Pancreas (tissue), 10 donors: ENCODE data around the gene SPACA4. TPM values are rescaled to one million over a fixed set of nuclear protein-coding genes. Genes with fewer than 3 reads are reported as not detected.

Source experiments
- ATAC-seq, 4 donors: fragments of 200-7000 bp; cut with Tn5 transposase; one replicate each; pipeline versions ENCODE4 v1.8.0 to v1.9.1; 2020; ENCODE audit warnings: mild to moderate bottlenecking in 4 of 4, moderate library complexity in 4 of 4
- DNase-seq, 6 donors: peaks; one replicate each; pipeline ENCODE4 v3.0.0-alpha.2; 2020
- FAIRE-seq: peaks from 2 replicates; lab custom pipeline; 2012; peaks lifted over from hg19 to GRCh38; lab: Jason Lieb, UNC
- H3K27ac ChIP-seq, 4 donors: fragments of 200-600 bp; sonication (generic); 1 replicate in 3 of 4; 2 replicates in 1 of 4; pipeline versions ENCODE4 v1.5.0 to v1.8.0; 2020
- H3K27me3 ChIP-seq, 4 donors: fragments of 200-600 bp; one replicate each; pipeline ENCODE4 v1.8.0; 2021
- H3K36me3 ChIP-seq, 3 donors: fragments of 200-600 bp; sonication (generic) in 1 of 3; one replicate each; pipeline versions ENCODE4 v1.5.0 to v1.8.0; 2020 to 2021
- H3K4me1 ChIP-seq, 3 donors: fragments of 200-600 bp; one replicate each; pipeline ENCODE4 v1.8.0; 2021
- H3K4me3 ChIP-seq, 4 donors: fragments of 200-600 bp; sonication (generic) in 2 of 4; one replicate each; pipeline versions ENCODE4 v1.5.0 to v1.8.0; 2020 to 2021
- H3K9me3 ChIP-seq, 4 donors: fragments of 200-600 bp; one replicate each; pipeline ENCODE4 v1.8.0; 2021
- CTCF ChIP-seq, 4 donors: fragments of 200-600 bp; sonication (generic) in 3 of 4; IDR thresholded peaks; one replicate each; pipeline versions ENCODE4 v1.5.0 to v1.8.0; 2021; ENCODE audit warnings: antibody characterized with exemption in 4 of 4
- WGBS, 2 donors: extraction: QIAGEN DNeasy Blood & Tissue Kit; methylation state at CpG; one replicate each; pipeline ENCODE4 v1.1.7; 2013; 5-methylcytosine and 5-hydroxymethylcytosine counted together
- intact Hi-C, 3 donors: fragments of 100-400 bp; cut with DNase I; formaldehyde crosslinking; loops; one replicate each; pipeline versions ENCODE4 v1.11.1 to v1.14.2; 2022
- polyA plus RNA-seq, 2 donors: library from polyadenylated mRNA; stranded (reverse); fragments of 200-250 nt; gene quantifications; one replicate each; pipeline ENCODE4 v1.2.3, GENCODE V29; 2013
- total RNA-seq, 6 donors: library from RNA; stranded (reverse); fragmentation: NEBNext Ultra II Directional in 4 of 6; extraction: Animal tissue kit (Norgen Biotek cat#: 25700) in 4 of 6; gene quantifications; one replicate each; pipeline versions ENCODE4 v1.2.1 to v1.2.4, GENCODE V29; 2021 to 2023
- donor health status: healthy with polysubstance abuse.
- donor health status: DM: no; HTN: no; CAD: no; lungs with moderate emphysema.
- donor health status: DM: no; HTN: no; CAD: no.
- donor health status: control.
- donor health status: control.
- donor health status: Bipolar disorder and iron deficiency.
- donor health status: DM: yes; HTN: yes; CAD: no.
- donor health status: DM: no; HTN: no; CAD: no.
- donor health status: DM: no; HTN: no; CAD: no.
- donor health status: DM: yes; HTN: yes; CAD: no.

Gene SPACA4
- total and polyA plus RNA-seq, 8 donors = 0.12 TPM; not detected in 7

GRCh38 chr19:48635966-48636858, 29.7 kb downstream of the SPACA4 start:
- no peak for TF ChIP-seq CTCF (IDR thresholded peaks at IDR 0.05)
- intact Hi-C loops = no loop called here
- Histone ChIP-seq H3K27me3 (no peaks in the 10 kb centered on the region), H3K4me1 (peaks cover 18 to 24% (median 21%) of the 10 kb centered on the region in 3 donors), H3K4me3 (peak overlapping the region; percentile 33 to 84 (median 68)), H3K27ac (peak overlapping the region; percentile 90 to 97 (median 92)), H3K9me3 (no peaks in the 10 kb centered on the region), H3K36me3 (peaks cover 0 to 1% (median 0%) of the 10 kb centered on the region in 3 donors)
- no peak for FAIRE-seq
- WGBS, 2 donors = 0 to 1% methylated on average over 33 to 35 of the region's 35 CpGs
- no peak for ATAC-seq
- peak; percentile 63 to 86 (median 70) for DNase-seq

GRCh38 chr19:48636859-48637448, 30.4 kb downstream of the SPACA4 start, which contains the start of gene DBP:
Gene DBP (minus strand): TSS chr19:48637379. CDS start chr19:48636994, 385 bp downstream.
- ATAC-seq (peak in 3 of 4 donors; percentile 2 to 6 (median 5)), DNase-seq (peak in 5 of 6 donors; percentile 70 to 88 (median 76)), FAIRE-seq (no peak)
- Histone ChIP-seq H3K27me3 (no peaks in the 10 kb centered on the region), H3K4me1 (peaks cover 18 to 24% (median 21%) of the 10 kb centered on the region in 3 donors), H3K9me3 (no peaks in the 10 kb centered on the region), H3K27ac (peak within 1 kb of the TSS; percentile 90 to 97 (median 92)), H3K4me3 (peak within 1 kb of the TSS; percentile 33 to 84 (median 68)), H3K36me3 (no peaks in the 10 kb centered on the region)
- no peak for TF ChIP-seq CTCF (IDR thresholded peaks at IDR 0.05)
- WGBS, 2 donors = 0 to 1% methylated on average over 40 of the region's 40 CpGs
- intact Hi-C loops = no loop called here

GRCh38 chr19:48637449-48637947, 31.0 kb downstream of the SPACA4 start:
- no peak for TF ChIP-seq CTCF (IDR thresholded peaks at IDR 0.05)
- H3K9me3 ChIP-seq = no peaks in the 10 kb centered on the region
- ATAC-seq = peak; percentile 67 to 76 (median 74)
- H3K27me3 ChIP-seq = no peaks in the 10 kb centered on the region
- 0 to 1% methylated on average over 36 to 38 of the region's 38 CpGs for WGBS, 2 donors
- no peaks in the 10 kb centered on the region for H3K36me3 ChIP-seq
- peak overlapping the region; percentile 33 to 84 (median 68) for H3K4me3 ChIP-seq
- FAIRE-seq = peak; percentile 80
- intact Hi-C loops = no loop called here
- H3K4me1 ChIP-seq = peaks cover 18 to 24% (median 21%) of the 10 kb centered on the region in 3 donors
- DNase-seq = peak; percentile 95 to 100 (median 99)
- peak overlapping the region; percentile 90 to 97 (median 92) for H3K27ac ChIP-seq

DNA sequence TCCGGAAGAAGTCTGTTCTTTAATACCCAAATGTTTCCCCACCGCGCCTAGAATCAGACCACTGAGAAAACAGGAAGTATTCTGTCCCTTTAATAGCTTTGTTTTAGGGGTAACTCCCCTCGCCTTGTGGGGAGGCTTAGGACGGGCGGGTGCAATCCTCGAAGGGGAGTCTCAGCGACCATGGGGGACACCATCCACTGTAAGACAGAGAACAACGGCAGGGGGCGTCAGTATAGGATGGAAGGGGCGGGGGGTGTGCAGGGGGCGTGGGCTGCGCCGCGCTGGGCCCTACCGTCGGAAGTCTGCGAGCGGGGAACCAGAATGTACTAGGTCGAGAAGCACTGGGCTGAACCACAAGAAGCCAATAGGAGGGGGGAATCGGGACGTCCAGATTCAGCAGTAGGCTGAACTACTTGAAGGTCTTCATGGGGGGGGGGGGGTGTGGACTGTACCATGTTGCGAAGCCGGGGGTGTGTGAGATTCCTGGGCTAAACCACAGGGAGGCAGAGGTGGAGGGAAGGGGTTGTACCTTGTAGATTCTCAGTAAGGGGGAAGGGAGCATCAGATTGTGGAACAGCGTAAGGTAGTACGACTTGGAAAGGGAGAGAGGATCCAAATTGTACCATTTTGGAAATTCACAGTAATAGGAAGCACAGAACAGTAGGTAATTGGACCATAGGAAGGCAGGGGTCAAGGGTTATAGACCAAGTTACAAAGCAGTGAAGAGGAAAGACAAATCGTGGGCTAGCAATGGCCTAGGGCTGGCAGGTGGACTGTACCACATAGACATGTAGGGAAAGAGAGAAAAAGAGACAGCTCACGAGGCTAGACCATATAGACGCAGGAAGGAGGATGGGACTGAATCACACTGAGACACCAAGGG, 31.6 kb downstream of the SPACA4 start:
- H3K36me3 ChIP-seq = no peaks in the 10 kb centered on the region
- intact Hi-C loops = no loop called here
- peak overlapping the region in 3 of 4 donors; percentile 30 to 84 (median 75) for H3K4me3 ChIP-seq
- 7 to 8% methylated on average over 27 to 29 of the region's 29 CpGs for WGBS, 2 donors
- TF ChIP-seq CTCF (IDR thresholded peaks at IDR 0.05) = no peak
- FAIRE-seq (no peak), DNase-seq (peak; percentile 83 to 95 (median 90)), ATAC-seq (peak; percentile 52 to 62 (median 58))
- H3K27me3 ChIP-seq = no peaks in the 10 kb centered on the region
- no peaks in the 10 kb centered on the region for H3K9me3 ChIP-seq
- peak overlapping the region; percentile 90 to 97 (median 92) for H3K27ac ChIP-seq
- H3K4me1 ChIP-seq = peaks cover 17 to 23% (median 18%) of the 10 kb centered on the region in 3 donors
